ENCODE results near the gene MAD2L2. TPM values are rescaled to one million over a fixed set of nuclear protein-coding genes. Genes with fewer than 3 reads are reported as not detected.

MAD2L2 gene
- total RNA-seq, 6 donors from 2014 or later: 20.3 to 38.8 (median 28.0) TPM

DNA sequence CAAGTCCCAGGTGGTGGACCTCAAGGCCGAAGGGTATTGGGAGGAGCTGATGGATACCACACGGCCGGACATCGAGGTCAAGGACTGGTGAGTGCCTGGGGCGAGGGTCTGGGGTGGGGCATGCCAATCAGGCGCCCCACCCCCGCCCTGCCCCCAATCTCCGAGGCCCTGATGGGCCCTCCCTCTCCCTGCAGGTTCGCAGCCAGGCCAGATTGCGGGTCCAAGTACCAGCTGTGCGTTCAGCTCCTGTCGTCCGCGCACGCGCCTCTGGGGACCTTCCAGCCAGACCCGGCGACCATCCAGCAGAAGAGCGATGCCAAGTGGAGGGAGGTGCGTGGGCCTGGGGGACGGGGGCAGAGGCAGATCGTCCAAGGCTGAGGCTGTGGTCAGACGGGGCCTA lies 22.4 kb downstream of the MAD2L2 start:
- DNase-seq (peak in 1 of 2 donors; percentile 70), ATAC-seq (ENCODE audit: low FRiP score in 2 of 2) (no peak)
- no peaks in the 10 kb centered on the region for H3K27me3 ChIP-seq
- H3K9me3 ChIP-seq: no peaks in the 10 kb centered on the region
- H3K27ac ChIP-seq: no peak overlapping the region
- TF ChIP-seq EP300 (IDR thresholded peaks at IDR 0.05) (no peak), POLR2AphosphoS5 (IDR thresholded peaks at IDR 0.05) (no peak), POLR2A (IDR thresholded peaks at IDR 0.05) (no peak)
- TF ChIP-seq, protein P1, sequence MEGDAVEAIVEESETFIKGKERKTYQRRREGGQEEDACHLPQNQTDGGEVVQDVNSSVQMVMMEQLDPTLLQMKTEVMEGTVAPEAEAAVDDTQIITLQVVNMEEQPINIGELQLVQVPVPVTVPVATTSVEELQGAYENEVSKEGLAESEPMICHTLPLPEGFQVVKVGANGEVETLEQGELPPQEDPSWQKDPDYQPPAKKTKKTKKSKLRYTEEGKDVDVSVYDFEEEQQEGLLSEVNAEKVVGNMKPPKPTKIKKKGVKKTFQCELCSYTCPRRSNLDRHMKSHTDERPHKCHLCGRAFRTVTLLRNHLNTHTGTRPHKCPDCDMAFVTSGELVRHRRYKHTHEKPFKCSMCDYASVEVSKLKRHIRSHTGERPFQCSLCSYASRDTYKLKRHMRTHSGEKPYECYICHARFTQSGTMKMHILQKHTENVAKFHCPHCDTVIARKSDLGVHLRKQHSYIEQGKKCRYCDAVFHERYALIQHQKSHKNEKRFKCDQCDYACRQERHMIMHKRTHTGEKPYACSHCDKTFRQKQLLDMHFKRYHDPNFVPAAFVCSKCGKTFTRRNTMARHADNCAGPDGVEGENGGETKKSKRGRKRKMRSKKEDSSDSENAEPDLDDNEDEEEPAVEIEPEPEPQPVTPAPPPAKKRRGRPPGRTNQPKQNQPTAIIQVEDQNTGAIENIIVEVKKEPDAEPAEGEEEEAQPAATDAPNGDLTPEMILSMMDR (IDR thresholded peaks at IDR 0.05): no peak
- WGBS, 2 donors: 87 to 92% methylated on average over 8 to 23 of the region's 23 CpGs
- peaks cover 19 to 25% (median 22%) of the 10 kb centered on the region in 4 donors for H3K4me1 ChIP-seq
- H3K36me3 ChIP-seq: peaks cover 0 to 13% (median 2%) of the 10 kb centered on the region in 4 donors
- no peak overlapping the region for H3K4me3 ChIP-seq

DNA sequence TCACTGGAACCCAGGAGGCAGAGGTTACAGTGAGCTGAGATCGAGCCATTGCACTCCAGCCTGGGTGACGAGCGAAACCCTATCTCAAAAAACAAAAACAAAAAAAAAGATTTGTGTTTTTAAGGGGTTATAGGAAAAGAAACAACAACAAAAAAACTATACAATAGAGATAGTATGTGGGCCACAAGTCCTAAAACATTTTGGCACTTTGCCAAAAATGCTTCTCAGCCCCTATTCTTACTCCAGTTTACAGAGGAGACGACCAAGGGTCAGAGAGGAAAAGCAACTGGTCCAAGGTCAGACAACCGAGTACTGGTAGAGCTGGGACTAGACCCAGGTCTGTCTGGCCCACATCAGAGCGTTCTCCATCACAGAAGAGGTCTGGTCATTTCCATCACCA lies 23.3 kb downstream of the MAD2L2 start:
- no peaks in the 10 kb centered on the region for H3K27me3 ChIP-seq
- no peak for DNase-seq
- TF ChIP-seq POLR2AphosphoS5 (IDR thresholded peaks at IDR 0.05) (no peak), POLR2A (IDR thresholded peaks at IDR 0.05) (no peak), EP300 (IDR thresholded peaks at IDR 0.05) (no peak)
- TF ChIP-seq, protein P1 (IDR thresholded peaks at IDR 0.05): no peak
- no peak overlapping the region for H3K4me3 ChIP-seq
- no peak overlapping the region for H3K27ac ChIP-seq
- H3K36me3 ChIP-seq: peaks cover 0 to 13% (median 2%) of the 10 kb centered on the region in 4 donors
- 76 to 85% methylated on average over 6 of the region's 6 CpGs for WGBS, 2 donors
- no peaks in the 10 kb centered on the region for H3K9me3 ChIP-seq
- ATAC-seq (ENCODE audit: low FRiP score in 2 of 2): no peak
- peaks cover 19 to 27% (median 21%) of the 10 kb centered on the region in 4 donors for H3K4me1 ChIP-seq

DNA sequence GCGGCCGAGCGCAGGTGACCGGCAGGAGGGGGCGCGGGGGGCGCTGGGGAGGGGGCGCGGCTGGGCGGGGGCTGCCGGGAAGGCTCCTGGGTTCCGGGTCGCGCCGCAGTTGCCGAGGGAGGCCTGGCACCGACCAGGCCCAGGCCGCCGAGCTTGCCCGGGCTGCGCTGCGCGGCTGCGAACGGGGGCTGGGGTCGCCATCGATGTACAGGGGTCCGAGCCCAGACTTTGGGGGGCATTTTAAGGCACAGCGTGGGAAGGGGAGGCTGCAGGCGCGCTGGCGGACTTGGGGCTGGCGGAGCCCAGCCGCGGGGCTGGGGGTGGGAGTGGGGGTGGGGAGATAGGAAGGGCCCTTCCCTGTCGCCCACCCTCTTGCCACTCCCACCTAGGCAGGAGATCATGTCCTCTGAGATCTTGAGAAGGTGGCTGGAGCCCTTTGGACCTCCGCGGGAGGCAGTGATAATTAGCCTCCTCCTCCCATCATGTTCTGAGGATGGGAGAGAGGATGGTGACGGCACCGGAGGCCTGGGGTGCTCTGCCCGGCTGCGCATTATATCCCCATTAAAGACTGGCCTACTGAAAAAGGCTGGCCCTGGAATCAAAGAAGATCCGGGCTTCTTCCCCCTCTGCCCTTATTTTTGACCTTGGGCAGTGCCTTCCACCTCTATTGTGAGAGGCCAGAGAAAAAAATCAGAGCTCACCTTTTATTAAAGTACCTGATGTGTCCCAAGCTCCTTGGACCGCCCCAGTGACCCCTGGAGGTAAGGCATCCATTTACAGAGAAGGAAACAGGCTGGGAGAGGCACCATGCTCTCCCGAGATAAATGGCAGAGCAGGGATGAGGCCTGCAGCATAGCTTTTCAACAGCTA lies 25.8 kb downstream of the MAD2L2 start:
- H3K27ac ChIP-seq: peak overlapping the region in 1 of 4 donors; percentile 74
- peaks cover 26 to 36% (median 28%) of the 10 kb centered on the region in 4 donors for H3K4me1 ChIP-seq
- TF ChIP-seq, protein P1 (IDR thresholded peaks at IDR 0.05): no peak
- TF ChIP-seq EP300 (IDR thresholded peaks at IDR 0.05) (no peak), POLR2AphosphoS5 (IDR thresholded peaks at IDR 0.05) (no peak), POLR2A (IDR thresholded peaks at IDR 0.05) (no peak)
- peaks cover 0 to 5% (median 2%) of the 10 kb centered on the region in 4 donors for H3K36me3 ChIP-seq
- WGBS, 2 donors: 15 to 20% methylated on average over 17 to 22 of the region's 45 CpGs
- H3K27me3 ChIP-seq: peaks cover 0 to 4% (median under 1%) of the 10 kb centered on the region in 4 donors
- DNase-seq (no peak), ATAC-seq (ENCODE audit: low FRiP score in 2 of 2) (peak in 1 of 2 donors; percentile 16)
- H3K4me3 ChIP-seq: peak overlapping the region; percentile 51 to 87 (median 72)
- no peaks in the 10 kb centered on the region for H3K9me3 ChIP-seq

DNA sequence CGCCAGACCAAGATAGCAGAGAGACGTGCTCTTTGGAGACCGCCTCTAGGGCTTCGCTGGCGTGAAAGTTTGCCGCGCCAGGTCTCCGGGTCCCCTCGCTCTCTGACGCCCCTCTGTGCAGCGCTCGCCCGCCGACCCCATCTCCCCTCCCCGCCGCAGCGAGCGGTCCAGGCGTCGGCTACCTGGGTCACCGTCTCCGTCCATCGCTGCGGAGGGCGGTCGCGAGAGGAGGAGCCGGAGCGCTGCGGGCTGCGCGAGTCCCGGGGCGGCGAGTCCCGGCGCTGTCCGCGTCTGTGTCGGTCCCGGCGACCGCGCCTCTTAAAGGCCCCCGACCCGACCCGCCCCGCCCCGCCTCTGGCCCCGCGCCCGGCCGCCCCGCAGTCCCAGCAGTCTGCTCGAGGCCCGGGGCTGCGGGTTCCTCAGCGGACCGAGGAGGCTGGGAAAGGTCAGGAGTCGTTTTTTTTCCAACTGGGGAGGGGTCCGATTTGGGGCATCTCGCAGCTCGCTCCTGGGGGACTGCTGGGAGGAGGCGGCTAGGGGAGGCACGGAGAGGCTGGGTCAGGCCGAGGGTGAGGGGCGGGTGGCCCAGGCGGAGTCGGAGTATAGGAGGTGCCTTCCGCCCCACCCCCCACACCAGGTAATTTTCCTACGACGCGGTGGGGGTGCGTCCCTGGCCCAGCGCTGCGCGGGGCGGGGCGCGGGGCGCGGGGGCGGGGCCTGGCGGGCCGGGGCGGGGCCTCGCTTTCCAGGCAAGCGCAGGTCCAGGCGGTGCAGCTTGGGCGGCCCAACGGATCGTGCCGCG lies 26.6 kb downstream of the MAD2L2 start, which contains the start of the genes FBXO2 and FBXO44:
Gene FBXO2, minus strand, starts transcription at position 293 of the 802 bp plus-strand sequence. Its CDS starts 89 bp downstream, at position 204.
Gene FBXO44, plus strand, starts transcription at position 741 of the 802 bp plus-strand sequence. CDS start 959 bp downstream, outside the sequence.
- H3K27me3 ChIP-seq: peaks cover 0 to 10% (median 2%) of the 10 kb centered on the region in 4 donors
- WGBS, 2 donors: 0 to 8% methylated on average over 5 to 18 of the region's 94 CpGs
- peaks cover 0 to under 1% (median 0%) of the 10 kb centered on the region in 4 donors for H3K36me3 ChIP-seq
- peak; percentile 70 to 94 for DNase-seq
- TF ChIP-seq EP300 (IDR thresholded peaks at IDR 0.05) (no peak), POLR2A (IDR thresholded peaks at IDR 0.05) (peak in 1 of 4 donors; percentile 37)
- TF ChIP-seq, protein P1 (IDR thresholded peaks at IDR 0.05): peak in 1 of 6 experiments; percentile 3
- H3K27ac ChIP-seq: peak within 1 kb of the TSS in 3 of 4 donors; percentile 69 to 74 (median 73)
- H3K9me3 ChIP-seq: no peaks in the 10 kb centered on the region
- peaks cover 35 to 44% (median 37%) of the 10 kb centered on the region in 4 donors for H3K4me1 ChIP-seq
- ATAC-seq (ENCODE audit: low FRiP score in 2 of 2): peak; percentile 74 to 79
- H3K4me3 ChIP-seq: peak within 1 kb of the TSS; percentile 51 to 87 (median 72)

Data from upper lobe of left lung (tissue), 6 donors.